MM.1S (cell line): Measurements from ENCODE around the gene ZNF862.

Experiments
- CTCF ChIP-seq: fragments of 300-600 bp; sonication (generic); IDR thresholded peaks from 2 replicates; pipeline ENCODE4 v1.5.1; 2016; ENCODE audit warnings: antibody characterized with exemption, low read length, mixed read lengths
- EZH2 ChIP-seq: fragments of 300-600 bp; sonication (generic); optimal IDR thresholded peaks from 2 replicates; pipeline ENCODE3; 2017; ENCODE audit warnings: low read depth, mild to moderate bottlenecking, antibody characterized with exemption, low read length, mixed read lengths

GRCh38 chr7:149817836-149818535, 20.2 kb upstream of the ZNF862 start:
- TF ChIP-seq CTCF (no peak), EZH2 (no peak)
